Measurements from ENCODE around the gene PALD1.
A peak's percentile ranks its signal among the peaks of the same experiment; 100 is the strongest.

Gene PALD1

GRCh38 chr10:70510904-70511303 is 32.3 kb downstream of the PALD1 start:
- Histone ChIP-seq H3K36me3 (ENCODE audit: control insufficient read depth, insufficient read depth, low read length) (no peaks in the 10 kb centered on the region), H3K27ac (ENCODE audit: low read depth, low read length) (no peak overlapping the region), H3K27me3 (ENCODE audit: control insufficient read depth, insufficient read depth, low read length) (no peaks in the 10 kb centered on the region), H3K9me3 (ENCODE audit: control insufficient read depth, insufficient read depth, low read depth, low read length) (no peaks in the 10 kb centered on the region), H3K4me3 (ENCODE audit: low read depth, low read length) (no peak overlapping the region), H3K4me1 (ENCODE audit: control insufficient read depth, insufficient read depth, low read length) (peaks cover 43% of the 10 kb centered on the region), H3K9ac (ENCODE audit: low read length) (no peak overlapping the region)

GRCh38 chr10:70512149-70512639 is 33.6 kb downstream of the PALD1 start:
- Histone ChIP-seq H3K9me3 (ENCODE audit: control insufficient read depth, insufficient read depth, low read depth, low read length) (no peaks in the 10 kb centered on the region), H3K27ac (ENCODE audit: low read depth, low read length) (no peak overlapping the region), H3K27me3 (ENCODE audit: control insufficient read depth, insufficient read depth, low read length) (no peaks in the 10 kb centered on the region), H3K9ac (ENCODE audit: low read length) (no peak overlapping the region), H3K4me3 (ENCODE audit: low read depth, low read length) (no peak overlapping the region), H3K4me1 (ENCODE audit: control insufficient read depth, insufficient read depth, low read length) (peaks cover 43% of the 10 kb centered on the region), H3K36me3 (ENCODE audit: control insufficient read depth, insufficient read depth, low read length) (no peaks in the 10 kb centered on the region)

GRCh38 chr10:70513848-70514309 is 35.3 kb downstream of the PALD1 start:
- Histone ChIP-seq H3K36me3 (ENCODE audit: control insufficient read depth, insufficient read depth, low read length) (no peaks in the 10 kb centered on the region), H3K4me3 (ENCODE audit: low read depth, low read length) (no peak overlapping the region), H3K9ac (ENCODE audit: low read length) (peak overlapping the region; percentile 13), H3K27ac (ENCODE audit: low read depth, low read length) (no peak overlapping the region), H3K4me1 (ENCODE audit: control insufficient read depth, insufficient read depth, low read length) (peaks cover 36% of the 10 kb centered on the region), H3K9me3 (ENCODE audit: control insufficient read depth, insufficient read depth, low read depth, low read length) (no peaks in the 10 kb centered on the region), H3K27me3 (ENCODE audit: control insufficient read depth, insufficient read depth, low read length) (no peaks in the 10 kb centered on the region)

GRCh38 chr10:70514591-70514990 is 36.0 kb downstream of the PALD1 start:
- no peaks in the 10 kb centered on the region for H3K36me3 ChIP-seq (ENCODE audit: control insufficient read depth, insufficient read depth, low read length)
- no peak overlapping the region for H3K4me3 ChIP-seq (ENCODE audit: low read depth, low read length)
- H3K27ac ChIP-seq (ENCODE audit: low read depth, low read length), result no peak overlapping the region
- H3K4me1 ChIP-seq (ENCODE audit: control insufficient read depth, insufficient read depth, low read length), result peaks cover 29% of the 10 kb centered on the region
- H3K9me3 ChIP-seq (ENCODE audit: control insufficient read depth, insufficient read depth, low read depth, low read length), result no peaks in the 10 kb centered on the region
- H3K27me3 ChIP-seq (ENCODE audit: control insufficient read depth, insufficient read depth, low read length), result no peaks in the 10 kb centered on the region
- no peak overlapping the region for H3K9ac ChIP-seq (ENCODE audit: low read length)

GRCh38 chr10:70515035-70515667 is 36.6 kb downstream of the PALD1 start:
- H3K27ac ChIP-seq (ENCODE audit: low read depth, low read length), result no peak overlapping the region
- H3K9me3 ChIP-seq (ENCODE audit: control insufficient read depth, insufficient read depth, low read depth, low read length), result no peaks in the 10 kb centered on the region
- H3K36me3 ChIP-seq (ENCODE audit: control insufficient read depth, insufficient read depth, low read length), result no peaks in the 10 kb centered on the region
- no peak overlapping the region for H3K4me3 ChIP-seq (ENCODE audit: low read depth, low read length)
- no peak overlapping the region for H3K9ac ChIP-seq (ENCODE audit: low read length)
- no peaks in the 10 kb centered on the region for H3K27me3 ChIP-seq (ENCODE audit: control insufficient read depth, insufficient read depth, low read length)
- H3K4me1 ChIP-seq (ENCODE audit: control insufficient read depth, insufficient read depth, low read length), result peaks cover 25% of the 10 kb centered on the region

GRCh38 chr10:70518695-70519094 is 40.1 kb downstream of the PALD1 start:
- H3K27ac ChIP-seq (ENCODE audit: low read depth, low read length), result no peak overlapping the region
- H3K27me3 ChIP-seq (ENCODE audit: control insufficient read depth, insufficient read depth, low read length), result no peaks in the 10 kb centered on the region
- H3K9me3 ChIP-seq (ENCODE audit: control insufficient read depth, insufficient read depth, low read depth, low read length), result no peaks in the 10 kb centered on the region
- peaks cover 9% of the 10 kb centered on the region for H3K4me1 ChIP-seq (ENCODE audit: control insufficient read depth, insufficient read depth, low read length)
- no peaks in the 10 kb centered on the region for H3K36me3 ChIP-seq (ENCODE audit: control insufficient read depth, insufficient read depth, low read length)
- no peak overlapping the region for H3K4me3 ChIP-seq (ENCODE audit: low read depth, low read length)
- no peak overlapping the region for H3K9ac ChIP-seq (ENCODE audit: low read length)

GRCh38 chr10:70523057-70523456 is 44.5 kb downstream of the PALD1 start:
- Histone ChIP-seq H3K4me3 (ENCODE audit: low read depth, low read length) (no peak overlapping the region), H3K36me3 (ENCODE audit: control insufficient read depth, insufficient read depth, low read length) (peaks cover 5% of the 10 kb centered on the region), H3K27ac (ENCODE audit: low read depth, low read length) (no peak overlapping the region), H3K9ac (ENCODE audit: low read length) (no peak overlapping the region), H3K9me3 (ENCODE audit: control insufficient read depth, insufficient read depth, low read depth, low read length) (no peaks in the 10 kb centered on the region), H3K27me3 (ENCODE audit: control insufficient read depth, insufficient read depth, low read length) (no peaks in the 10 kb centered on the region), H3K4me1 (ENCODE audit: control insufficient read depth, insufficient read depth, low read length) (peaks cover 5% of the 10 kb centered on the region; the same call in 1 of the 2 replicates)

GRCh38 chr10:70523549-70523948 is 45.0 kb downstream of the PALD1 start:
- no peaks in the 10 kb centered on the region for H3K27me3 ChIP-seq (ENCODE audit: control insufficient read depth, insufficient read depth, low read length)
- H3K4me1 ChIP-seq (ENCODE audit: control insufficient read depth, insufficient read depth, low read length), result peaks cover 5% of the 10 kb centered on the region; the same call in 1 of the 2 replicates
- no peak overlapping the region for H3K4me3 ChIP-seq (ENCODE audit: low read depth, low read length)
- H3K9ac ChIP-seq (ENCODE audit: low read length), result no peak overlapping the region
- peaks cover 5% of the 10 kb centered on the region for H3K36me3 ChIP-seq (ENCODE audit: control insufficient read depth, insufficient read depth, low read length)
- no peak overlapping the region for H3K27ac ChIP-seq (ENCODE audit: low read depth, low read length)
- no peaks in the 10 kb centered on the region for H3K9me3 ChIP-seq (ENCODE audit: control insufficient read depth, insufficient read depth, low read depth, low read length)

GRCh38 chr10:70528314-70528713 is 49.7 kb downstream of the PALD1 start:
- Histone ChIP-seq H3K27ac (ENCODE audit: low read depth, low read length) (no peak overlapping the region), H3K4me3 (ENCODE audit: low read depth, low read length) (no peak overlapping the region), H3K36me3 (ENCODE audit: control insufficient read depth, insufficient read depth, low read length) (peaks cover 16% of the 10 kb centered on the region), H3K27me3 (ENCODE audit: control insufficient read depth, insufficient read depth, low read length) (no peaks in the 10 kb centered on the region), H3K4me1 (ENCODE audit: control insufficient read depth, insufficient read depth, low read length) (peaks cover under 1% of the 10 kb centered on the region; the same call in 1 of the 2 replicates), H3K9me3 (ENCODE audit: control insufficient read depth, insufficient read depth, low read depth, low read length) (no peaks in the 10 kb centered on the region), H3K9ac (ENCODE audit: low read length) (no peak overlapping the region)

GRCh38 chr10:70528741-70529362 is 50.3 kb downstream of the PALD1 start:
- Histone ChIP-seq H3K27ac (ENCODE audit: low read depth, low read length) (no peak overlapping the region), H3K4me1 (ENCODE audit: control insufficient read depth, insufficient read depth, low read length) (no peaks in the 10 kb centered on the region; the same call in 1 of the 2 replicates), H3K36me3 (ENCODE audit: control insufficient read depth, insufficient read depth, low read length) (peaks cover 19% of the 10 kb centered on the region)

GRCh38 chr10:70529848-70530247 is 51.3 kb downstream of the PALD1 start:
- Histone ChIP-seq H3K4me3 (ENCODE audit: low read depth, low read length) (no peak overlapping the region), H3K9me3 (ENCODE audit: control insufficient read depth, insufficient read depth, low read depth, low read length) (no peaks in the 10 kb centered on the region), H3K36me3 (ENCODE audit: control insufficient read depth, insufficient read depth, low read length) (peaks cover 20% of the 10 kb centered on the region), H3K4me1 (ENCODE audit: control insufficient read depth, insufficient read depth, low read length) (no peaks in the 10 kb centered on the region), H3K27ac (ENCODE audit: low read depth, low read length) (no peak overlapping the region), H3K9ac (ENCODE audit: low read length) (no peak overlapping the region), H3K27me3 (ENCODE audit: control insufficient read depth, insufficient read depth, low read length) (no peaks in the 10 kb centered on the region)

More at GRCh38 chr10:70528741-70529362, 50.3 kb downstream of the PALD1 start:
- Histone ChIP-seq H3K9ac (ENCODE audit: low read length) (no peak overlapping the region), H3K9me3 (ENCODE audit: control insufficient read depth, insufficient read depth, low read depth, low read length) (no peaks in the 10 kb centered on the region), H3K4me3 (ENCODE audit: low read depth, low read length) (no peak overlapping the region), H3K27me3 (ENCODE audit: control insufficient read depth, insufficient read depth, low read length) (no peaks in the 10 kb centered on the region)
